UCSD-AML1 (cell line): Measurements from ENCODE around the gene SRP9.
A peak's percentile ranks its signal among the peaks of the same experiment; 100 is the strongest.
"Not testable (repeated sequence)": the region's sequence is repeated elsewhere in the genome, so short reads cannot be mapped to it uniquely, and the experiment has no call there.

Experiments
- DNase-seq: peaks from one replicate; lab custom pipeline; 2025; ENCODE audit not compliant: unreplicated experiment; lab: John Stamatoyannopoulos, UW

Gene SRP9

DNA sequence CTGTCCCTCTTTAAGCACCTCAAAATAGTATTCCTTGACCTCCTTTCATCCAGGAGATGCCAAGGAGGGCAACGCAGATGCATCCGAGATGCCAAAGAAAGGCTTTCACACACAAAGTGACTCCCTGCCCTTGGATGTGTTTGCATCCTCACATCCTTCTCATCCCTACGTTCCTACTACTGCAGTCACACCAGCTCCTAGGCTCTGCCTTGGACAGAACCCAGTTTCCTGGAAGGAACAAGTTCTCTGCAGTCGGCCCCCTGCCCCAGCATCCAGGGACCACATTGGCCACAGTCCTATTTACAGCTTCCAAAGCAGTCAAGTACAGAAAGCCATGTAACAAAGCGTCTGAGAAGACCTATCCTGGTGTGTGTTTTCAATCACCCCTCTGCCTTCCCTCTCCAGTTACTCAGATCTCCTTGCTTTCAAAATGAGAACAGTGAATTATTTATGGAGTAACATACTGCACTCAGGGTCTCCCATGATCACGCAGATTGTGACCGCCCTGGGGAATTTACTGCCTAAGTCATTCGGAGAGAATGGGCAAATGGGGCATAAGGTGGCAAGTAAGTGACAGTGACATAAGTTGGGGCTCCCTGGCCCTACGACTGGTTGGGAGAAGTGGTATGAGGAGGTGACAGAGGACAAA is 21.8 kb upstream of the SRP9 start:
- no peak for DNase-seq

DNA sequence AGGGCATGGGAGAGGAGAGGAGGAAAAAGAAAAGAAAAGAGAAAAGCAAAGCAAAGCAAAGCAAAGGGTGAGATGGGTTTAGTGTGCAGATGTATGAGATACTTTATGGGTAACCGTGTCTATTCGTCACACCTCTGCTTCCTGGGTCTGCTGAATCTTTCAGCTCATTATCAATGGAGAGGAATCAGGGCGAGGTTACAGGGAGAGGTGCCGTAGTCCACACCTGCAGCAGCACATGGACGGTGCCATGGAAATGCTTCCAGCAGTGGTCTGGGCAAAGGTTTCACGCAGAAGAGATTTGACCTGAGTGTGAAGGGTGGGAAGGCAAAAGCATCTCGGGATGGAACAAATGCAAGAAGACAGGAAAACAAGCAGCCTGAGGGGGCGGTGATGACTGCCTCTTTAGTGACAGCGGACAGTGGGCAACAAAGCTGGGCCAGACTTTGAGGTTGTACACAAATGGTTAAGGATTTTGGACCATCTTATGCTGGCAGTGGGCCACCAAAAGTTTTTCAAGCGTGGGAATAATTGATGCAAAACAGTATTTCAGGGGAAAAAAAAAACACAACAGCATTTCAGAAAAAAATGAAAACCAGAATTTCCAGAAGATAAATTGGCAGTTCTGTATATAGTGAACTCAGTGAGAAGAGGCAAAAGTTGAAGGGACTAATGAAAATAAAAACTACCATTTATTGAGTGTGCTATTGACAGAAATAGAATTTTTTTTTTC is 19.5 kb upstream of the SRP9 start:
- no peak for DNase-seq

DNA sequence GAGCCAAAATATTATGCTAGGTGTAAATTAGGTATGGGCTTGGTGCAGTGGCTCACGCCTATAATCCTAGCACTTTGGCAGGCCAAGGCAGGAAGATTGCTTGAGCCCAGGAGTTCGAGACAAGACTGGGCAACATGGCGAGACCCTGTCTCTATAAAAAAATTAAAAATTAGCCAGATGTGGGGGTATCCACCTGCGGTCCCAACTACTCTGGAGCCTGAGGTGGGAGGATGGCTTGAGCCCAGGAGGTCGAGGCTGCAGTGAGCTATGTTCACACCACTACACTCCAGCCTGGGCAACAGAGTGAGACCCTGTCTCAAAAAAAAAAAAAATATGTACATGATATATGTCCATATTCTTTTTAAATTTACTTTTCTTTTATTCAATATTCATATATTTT is 17.7 kb upstream of the SRP9 start:
- DNase-seq: not testable (repeated sequence)

DNA sequence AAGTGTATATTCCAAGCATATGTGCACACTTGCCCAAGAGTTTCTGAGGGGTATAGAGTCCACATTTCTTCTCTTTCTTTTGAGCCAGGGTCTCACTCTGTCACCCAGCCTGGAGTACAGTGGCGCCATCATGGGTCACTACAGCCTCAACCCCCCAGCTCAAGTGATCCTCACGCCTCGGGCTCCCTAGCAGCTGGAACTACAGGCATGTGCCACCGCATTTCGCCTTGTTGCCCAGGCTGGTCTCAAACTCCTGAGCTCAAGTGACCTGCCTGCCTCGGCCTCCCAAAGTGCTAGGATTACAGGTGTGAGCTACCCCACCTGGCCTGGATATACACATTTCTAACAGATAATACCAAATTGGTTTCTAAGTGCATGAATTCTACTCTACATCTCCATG is 17.1 kb upstream of the SRP9 start:
- DNase-seq: no peak

DNA sequence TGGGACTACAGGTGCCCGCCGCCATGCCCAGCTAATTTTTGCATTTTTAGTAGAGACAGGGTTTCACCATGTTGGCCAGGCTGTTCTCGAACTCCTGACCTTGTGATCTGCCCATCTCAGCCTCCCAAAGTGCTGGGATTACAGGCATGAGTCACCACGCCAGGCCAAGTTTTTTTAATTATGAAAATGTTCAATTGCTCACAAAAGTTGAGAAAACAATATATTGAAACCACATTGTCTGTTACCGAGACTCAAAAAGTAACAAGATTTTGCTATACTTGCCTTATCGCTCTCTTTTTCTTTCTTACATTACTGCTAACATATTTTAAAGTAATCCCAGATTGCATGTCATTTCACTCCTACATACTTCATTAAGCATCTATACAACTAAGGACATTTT is 16.2 kb upstream of the SRP9 start:
- not testable (repeated sequence) for DNase-seq

DNA sequence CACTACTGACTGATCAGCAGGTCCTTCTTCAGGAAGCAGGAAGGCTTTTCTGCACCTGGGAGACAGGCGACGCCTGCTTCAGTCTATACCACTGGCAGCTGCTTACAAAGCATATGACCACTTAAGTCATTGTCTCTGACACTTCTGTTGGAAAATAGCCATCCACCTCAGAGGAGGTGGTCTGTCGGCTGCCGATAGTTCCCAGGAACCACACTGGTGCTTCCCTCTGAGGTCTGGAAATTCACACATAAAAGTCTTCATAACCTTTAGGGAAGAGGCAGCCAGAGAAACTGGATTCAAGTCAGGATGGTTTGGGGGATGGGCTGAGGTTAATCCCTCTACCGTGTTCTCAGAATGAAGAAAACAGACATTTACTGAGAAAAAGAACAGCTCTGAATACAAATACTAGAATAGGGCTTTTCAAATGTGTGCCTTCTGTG is 15.6 kb upstream of the SRP9 start:
- DNase-seq: no peak

DNA sequence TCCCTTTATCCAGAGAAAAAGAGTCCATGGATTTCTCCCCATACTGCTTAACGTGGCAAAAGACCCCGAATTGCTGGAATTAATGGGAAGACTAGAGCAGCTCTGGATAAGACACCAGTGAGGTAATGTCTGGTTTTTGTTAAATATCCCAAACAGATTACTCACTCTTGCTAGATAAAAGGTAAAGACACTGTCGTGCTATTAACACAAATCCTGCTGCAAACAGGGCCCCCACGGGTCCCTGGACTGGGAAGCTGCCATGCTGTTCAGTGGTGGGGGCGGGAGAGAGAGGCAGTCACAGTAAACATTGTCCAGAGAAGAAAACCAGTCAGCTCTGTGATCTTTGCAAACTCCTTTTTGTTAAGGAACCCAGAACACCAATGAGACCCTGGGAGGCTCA is 15.2 kb upstream of the SRP9 start:
- DNase-seq: no peak

DNA sequence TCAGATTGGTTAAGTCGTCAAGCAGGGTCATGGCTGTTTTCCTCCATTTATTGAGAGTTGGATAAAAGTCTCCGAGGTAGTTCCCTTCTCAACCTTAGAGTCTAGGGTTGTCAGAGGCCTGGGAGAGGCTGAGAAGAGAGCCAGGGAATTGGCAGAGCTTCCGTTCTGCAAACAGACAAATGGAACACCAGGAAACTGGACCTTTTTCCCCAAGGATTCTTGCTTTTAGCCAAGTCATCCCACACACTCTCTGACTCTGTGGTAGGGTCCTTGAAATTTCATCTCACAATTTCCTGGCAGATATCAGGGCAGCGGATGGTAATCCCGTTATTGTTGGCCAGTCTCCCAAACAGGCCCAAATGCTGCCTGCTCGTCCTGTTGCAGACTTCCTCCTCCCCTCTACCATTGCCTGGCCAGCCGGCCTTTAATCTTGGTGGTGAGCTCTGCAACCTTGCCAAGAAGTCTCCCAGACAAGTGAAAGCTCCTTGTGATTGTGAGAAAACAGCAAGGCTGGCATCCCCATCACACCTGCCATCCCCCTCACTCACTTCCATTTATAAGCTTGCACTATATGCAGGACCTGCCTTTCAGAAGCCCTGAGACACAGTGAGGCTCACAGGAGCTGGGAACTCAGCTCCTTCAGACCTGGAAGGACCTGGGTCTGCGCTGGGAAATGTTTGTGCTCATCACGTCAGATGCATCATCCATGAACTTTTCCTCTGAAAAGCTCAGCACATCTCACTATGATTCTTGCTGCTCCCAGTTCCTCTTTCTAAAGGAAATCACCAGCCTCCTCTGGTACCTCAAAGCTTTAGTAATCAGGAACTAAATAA is 13.7 kb upstream of the SRP9 start:
- DNase-seq: no peak

DNA sequence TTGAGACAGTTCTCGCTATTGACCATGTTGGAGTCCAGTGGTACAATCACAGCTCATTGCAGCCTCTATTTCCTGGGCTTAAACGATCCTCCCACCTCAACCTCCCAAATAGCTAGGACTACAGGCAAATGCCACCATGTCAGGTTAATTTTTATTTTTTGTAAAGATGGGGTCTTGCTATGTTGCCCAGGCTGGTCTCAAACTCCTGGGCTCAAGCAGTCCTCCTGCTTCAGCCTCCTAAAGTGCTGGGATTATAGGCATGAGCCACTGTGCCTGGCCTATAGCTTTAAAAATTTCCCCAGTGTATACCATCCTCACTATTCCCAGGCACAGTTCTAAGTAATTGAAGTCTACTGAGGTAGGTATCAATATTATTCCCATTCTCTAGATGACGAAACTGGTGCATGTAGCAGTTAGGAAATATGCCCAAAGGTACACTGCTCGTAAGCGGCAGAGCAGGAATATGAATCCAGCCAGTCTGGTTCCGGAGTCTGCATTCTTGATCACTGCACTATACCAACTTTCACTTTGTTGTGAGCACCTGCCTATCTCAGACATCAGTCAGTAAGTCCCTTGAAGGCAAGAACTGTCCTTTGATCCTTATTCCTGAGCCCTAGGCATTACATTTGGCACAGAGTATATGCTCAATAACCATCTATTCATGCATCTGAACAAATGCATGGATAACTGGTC is 11.5 kb upstream of the SRP9 start:
- no peak for DNase-seq

DNA sequence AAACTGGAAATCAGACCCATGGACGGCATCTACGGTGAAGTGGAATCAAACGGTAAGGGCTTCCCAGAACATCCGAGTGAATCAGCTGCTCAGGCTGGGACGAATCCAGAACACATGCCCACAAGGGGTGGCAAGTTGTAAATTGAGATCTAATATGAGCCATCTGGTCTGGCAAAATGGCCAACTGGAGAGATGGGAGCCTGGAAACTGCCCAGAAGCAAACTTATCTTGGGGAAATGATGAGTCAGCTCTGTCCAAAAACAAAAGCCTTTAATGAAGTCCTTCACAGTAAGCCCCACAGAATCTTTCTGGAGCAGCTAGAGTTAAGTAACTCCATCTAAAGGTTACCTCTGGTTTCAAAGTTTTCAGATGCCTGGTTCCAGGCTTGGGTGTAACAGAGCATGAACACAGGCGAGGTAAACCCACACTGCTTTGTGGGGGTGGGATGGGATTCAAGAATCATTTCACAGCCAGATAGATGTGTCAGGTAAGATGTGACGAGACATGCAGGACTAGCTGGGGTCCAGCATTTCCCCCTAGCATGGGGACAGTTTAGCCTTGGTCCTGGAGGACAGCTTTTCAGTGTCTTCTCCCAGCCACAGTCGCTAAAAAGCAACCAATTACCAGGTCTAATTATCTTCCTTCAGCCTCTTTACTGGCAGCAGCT is 10.5 kb upstream of the SRP9 start:
- DNase-seq: no peak

DNA sequence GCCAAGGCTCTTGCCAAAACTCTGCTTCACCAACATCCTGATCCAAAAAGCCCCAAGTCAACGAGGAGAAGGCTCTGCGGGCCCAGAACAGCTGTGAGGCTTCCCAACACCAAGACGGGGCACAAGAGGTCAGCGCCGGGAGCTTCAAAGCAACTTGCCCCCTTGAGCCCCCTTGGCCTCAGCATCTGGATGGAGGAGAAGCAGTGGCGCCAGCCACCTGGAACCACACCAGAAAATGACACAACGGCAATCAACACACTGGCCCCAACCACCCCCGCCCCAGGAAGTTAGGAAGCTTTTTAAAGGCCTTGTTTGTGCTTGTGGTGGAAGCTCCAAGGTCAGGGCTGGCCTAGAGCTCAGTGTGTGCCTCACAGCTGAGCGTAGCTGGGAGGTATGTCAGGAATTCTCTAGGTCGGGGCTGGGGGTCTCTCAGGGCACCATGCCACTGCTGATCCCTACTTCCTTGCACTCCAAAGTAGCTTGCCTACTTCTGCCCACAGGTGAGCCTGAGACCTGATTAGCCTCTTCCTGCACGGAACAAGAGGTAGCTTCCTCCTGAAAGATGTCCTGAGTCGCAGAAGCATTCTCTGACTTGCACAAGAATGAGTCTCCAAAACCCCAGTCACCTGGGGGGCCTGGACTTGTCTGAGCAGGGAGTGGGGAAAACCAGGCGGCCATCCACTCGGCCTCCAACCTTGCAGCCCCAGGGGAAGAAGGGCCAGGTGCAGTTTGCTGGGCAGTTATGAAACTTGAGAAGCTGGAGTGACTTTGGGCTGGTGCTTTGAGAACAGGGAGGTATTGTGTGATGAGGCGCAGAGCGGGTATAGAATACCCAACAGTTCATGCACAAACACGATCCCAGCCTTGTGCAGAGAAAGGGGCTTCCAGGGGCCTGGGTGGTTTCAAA is 9.7 kb upstream of the SRP9 start:
- DNase-seq: peak; percentile 37

DNA sequence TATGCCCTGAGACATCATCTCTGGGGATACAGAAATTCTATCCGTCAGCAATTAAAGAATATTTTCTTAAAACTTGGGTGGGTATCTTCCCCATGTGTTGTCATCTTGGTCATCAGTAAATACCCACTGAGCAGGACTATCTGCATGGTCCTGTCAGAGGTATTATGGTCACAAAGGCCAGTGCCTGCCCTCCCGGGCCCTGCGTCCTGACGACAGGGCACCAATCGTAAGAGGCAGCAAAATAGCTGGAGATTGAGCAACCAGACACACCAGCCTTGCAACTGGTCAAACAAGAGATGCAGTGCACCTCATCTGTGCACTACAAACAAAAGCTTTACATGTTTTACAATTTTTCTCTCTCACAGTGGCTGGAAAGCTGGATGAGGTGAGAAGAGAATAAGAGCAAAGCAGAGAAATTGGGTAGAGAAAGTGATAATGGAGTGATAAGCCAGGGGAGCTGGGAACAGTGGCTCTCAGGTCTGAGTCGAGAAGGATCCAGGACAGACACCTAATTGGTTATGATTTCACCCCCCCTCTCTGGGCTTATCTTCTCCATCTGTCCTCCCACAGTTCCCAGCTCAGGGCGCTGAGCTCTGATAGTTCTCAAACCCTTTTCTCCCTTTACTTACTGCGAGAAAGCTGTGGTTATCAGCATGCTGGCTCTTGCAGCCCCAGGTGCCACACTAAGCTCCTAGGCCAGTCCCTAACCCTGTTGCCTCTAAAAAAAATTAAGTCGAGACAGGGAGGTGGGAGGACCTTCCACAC is 8.8 kb upstream of the SRP9 start:
- DNase-seq: no peak

DNA sequence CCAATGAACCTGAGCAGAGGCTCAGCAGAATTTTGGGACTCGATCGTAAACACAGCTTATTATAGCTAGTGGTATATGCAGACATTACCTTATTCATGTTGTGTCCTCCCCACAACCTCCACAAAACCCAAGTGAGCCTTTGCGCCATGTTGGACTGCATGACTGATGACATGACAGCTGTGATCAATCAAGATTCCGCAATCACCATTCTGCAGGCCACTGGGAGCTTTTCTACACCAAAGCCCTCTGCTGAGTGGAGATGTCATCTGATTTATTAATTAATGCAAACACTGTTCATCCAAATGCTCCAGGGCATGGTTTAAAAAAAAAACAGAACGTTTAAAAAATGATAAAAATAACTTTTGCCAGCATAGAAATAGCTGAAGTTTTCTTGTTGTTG is 7.9 kb upstream of the SRP9 start:
- no peak for DNase-seq

DNA sequence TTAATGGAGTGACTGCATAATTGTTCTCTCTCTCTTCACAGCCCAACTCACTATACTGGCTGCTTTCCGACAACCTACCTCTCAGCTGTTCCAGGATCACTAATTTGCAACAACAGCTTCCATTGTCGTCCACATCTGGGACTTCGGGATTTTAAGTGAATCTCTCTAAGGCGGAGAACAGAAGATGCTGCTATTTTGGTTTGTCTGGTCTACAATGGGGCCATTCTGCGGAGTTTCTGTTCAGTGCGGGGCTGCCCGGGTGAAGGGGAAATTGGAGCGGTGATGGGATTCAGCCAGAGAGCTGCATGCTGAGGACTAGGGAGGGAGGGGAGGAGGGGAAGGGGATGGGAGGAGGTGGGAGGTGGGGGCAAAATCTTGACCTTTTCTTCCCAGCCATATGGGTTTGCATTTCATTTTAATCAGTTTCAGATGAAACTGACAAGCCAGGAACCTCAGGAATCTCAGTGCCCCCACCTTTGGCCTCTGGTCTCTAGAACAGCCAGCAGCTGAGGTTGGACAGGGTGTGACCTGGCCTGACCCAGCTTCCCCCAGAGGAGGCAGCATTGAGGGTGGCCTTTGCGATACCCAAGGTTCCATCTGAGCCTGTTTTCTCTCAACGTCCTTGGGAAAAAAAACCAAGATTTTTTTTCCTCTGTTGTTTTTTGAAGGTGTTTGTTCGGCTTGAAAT is 6.9 kb upstream of the SRP9 start:
- no peak for DNase-seq

DNA sequence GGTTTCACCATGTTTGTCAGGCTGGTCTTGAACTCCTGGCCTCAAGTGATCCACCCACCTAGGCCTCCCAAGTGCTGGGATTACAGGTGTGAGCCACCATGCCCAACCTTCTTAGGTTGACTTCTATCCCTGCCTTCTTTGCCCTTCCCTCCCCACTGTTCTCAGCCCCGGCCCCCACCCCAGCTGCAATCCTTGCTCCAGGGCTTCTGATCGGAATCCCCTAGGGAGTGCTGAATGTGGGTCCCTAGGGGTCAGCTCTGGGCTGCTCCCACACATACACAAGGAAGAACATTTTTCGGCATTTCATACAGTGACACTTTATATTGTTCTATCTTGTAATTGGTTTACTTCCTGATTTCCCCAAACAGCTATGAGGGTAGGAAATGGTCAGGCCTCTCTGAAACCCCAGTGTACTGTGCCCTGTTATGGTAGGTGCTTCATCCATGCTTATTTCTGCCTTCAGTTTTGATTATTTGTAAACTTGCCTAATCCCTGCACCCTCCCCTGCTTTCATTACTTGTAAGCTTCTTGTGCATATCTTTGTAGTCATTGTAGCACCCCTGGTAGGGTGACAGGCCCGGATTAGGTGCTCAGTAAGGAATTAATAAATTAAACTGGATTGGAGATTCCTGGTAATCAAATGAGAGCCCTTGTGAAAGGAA is 5.8 kb upstream of the SRP9 start:
- DNase-seq: no peak

DNA sequence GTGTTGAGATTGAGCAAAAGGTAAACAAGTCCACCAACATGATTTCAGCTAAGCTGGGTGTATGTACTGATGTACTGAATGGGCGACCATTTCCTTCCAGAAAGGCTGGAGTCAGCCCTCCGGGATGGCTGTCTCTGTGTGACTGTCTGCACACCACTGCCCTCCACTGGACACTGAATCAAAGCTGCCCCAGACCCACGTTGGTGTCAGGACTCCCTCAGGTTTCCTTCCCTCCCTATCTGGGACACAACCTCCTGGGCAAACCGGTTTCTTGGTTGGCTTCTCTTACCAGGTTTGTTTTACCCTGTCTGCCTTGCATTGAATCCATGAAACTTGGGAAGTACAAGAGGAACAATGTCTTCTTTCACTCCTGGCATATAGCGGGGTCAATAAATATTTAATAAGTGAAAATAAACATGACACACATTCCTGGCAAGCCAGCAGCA is 5.3 kb upstream of the SRP9 start:
- peak; percentile 73 for DNase-seq

DNA sequence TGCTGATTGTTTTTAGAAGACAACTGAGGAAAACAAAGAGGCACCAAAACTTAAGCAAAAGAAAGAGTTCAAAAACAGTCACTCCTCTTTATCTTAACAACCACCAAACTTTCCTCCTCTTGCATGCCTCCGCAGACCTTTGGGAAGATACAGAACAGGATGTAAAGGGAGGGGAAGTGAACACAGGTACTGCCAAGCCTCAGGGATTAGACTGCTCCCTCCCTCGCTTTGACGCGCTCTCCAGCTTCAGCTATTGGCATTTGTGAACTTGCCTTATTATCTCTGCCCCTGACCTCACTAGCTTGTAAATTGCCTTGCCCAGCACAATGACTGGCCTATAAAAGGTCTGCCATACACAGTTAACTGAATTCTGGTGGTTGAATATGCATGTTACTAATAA is 4.8 kb upstream of the SRP9 start:
- DNase-seq: no peak
